GM12891 (cell line): ENCODE measurements around the gene NR2F1-AS1.

Source experiments
- PAX5 ChIP-seq: IDR thresholded peaks from 2 replicates; pipeline ENCODE4 v1.6.1; 2011; ENCODE audit warnings: low read length, moderate library complexity, mild to moderate bottlenecking; ENCODE audit not compliant: insufficient read depth, severe bottlenecking
- POLR2A ChIP-seq: IDR thresholded peaks from 2 replicates; pipeline ENCODE4 v1.6.1; 2011; ENCODE audit warnings: low read depth, low read length, control low read depth
- POLR2AphosphoS5 ChIP-seq: IDR thresholded peaks from 2 replicates; pipeline ENCODE4 v1.6.1; 2011; ENCODE audit warnings: low read depth, low read length, control low read depth
- SPI1 ChIP-seq: IDR thresholded peaks from 2 replicates; pipeline ENCODE4 v1.6.1; 2011; ENCODE audit warnings: low read depth, low read length, control low read depth
- TAF1 ChIP-seq: IDR thresholded peaks from 2 replicates; pipeline ENCODE4 v1.6.1; 2011; ENCODE audit warnings: low read depth, low read length, control low read depth

DNA sequence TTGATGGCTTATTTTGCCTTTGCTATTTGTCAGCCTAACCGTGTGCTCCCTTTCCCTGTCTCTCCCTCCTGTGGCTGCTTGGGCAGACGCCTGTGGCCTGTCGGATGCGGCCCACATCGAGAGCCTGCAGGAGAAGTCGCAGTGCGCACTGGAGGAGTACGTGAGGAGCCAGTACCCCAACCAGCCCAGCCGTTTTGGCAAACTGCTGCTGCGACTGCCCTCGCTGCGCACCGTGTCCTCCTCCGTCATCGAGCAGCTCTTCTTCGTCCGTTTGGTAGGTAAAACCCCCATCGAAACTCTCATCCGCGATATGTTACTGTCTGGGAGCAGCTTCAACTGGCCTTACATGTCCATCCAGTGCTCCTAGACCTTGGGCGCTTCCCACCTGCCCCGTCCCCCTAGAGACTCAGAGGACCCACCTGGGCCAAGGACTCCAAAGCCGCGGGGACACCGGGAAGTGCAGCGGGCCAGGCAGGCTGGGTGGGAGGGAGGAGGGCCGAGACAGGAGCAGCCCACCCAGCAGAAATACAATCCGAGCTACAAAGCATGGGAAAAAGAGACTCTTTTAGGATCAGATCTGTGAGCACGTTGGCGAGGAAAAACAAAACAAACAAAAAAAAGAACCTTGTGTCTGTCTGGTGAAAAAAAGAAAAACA lies 12.6 kb upstream of the NR2F1-AS1 start:
- TF ChIP-seq POLR2A (no peak), POLR2AphosphoS5 (no peak), SPI1 (no peak), PAX5 (no peak), TAF1 (no peak)
